Stimulated activated CD4-positive, alpha-beta T cell treated with anti-CD3 and anti-CD28 coated beads, Interleukin-2, amount 100 ng/mL, for 48 hours (primary cell): ENCODE measurements around the gene TLK2.
"Not testable (repeated sequence)": the region's sequence is repeated elsewhere in the genome, so short reads cannot be mapped to it uniquely, and the experiment has no call there.

Source experiments
- DNase-seq, 2 donors: peaks; one replicate each; pipeline ENCODE4 v3.0.0-alpha.2; 2020

The TLK2 gene

DNA sequence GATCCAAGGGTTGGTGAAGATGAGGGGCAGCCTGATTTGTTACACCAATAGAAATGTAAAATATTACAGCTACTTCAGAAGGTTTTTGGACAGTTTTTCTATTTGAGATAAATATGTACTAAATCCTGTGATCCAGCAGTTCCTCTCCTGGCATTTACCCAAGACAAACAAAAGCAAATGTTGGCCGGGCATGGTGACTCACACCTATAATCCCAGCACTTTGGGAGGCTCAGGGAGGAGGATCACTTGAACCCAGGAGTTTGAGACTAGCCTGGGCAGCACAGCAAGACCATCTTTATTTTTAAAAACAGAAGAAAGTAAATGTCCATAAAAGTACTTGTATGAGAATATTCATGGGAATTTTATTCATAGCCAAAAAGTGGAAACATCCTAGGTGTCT lies 84.0 kb downstream of the TLK2 start:
- no peak for DNase-seq

DNA sequence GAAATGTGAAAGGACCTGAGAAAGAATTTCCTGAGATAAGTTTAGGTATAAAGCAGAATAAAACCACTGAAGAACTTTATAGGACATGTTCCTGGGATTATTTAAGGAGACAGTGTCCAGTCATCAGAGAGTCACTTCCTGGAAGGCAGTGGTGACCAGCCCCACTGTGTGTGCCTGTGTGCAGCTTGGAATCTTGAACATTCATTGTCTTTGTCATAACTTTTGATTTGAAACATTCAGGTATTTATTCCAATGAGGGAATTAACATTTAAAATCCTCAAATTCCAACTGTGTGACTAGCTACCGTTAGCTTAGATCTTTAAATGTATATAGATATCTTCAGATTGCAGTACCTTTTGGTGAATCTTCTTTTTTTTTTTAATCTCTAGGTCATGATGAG lies 87.2 kb downstream of the TLK2 start:
- no peak for DNase-seq

DNA sequence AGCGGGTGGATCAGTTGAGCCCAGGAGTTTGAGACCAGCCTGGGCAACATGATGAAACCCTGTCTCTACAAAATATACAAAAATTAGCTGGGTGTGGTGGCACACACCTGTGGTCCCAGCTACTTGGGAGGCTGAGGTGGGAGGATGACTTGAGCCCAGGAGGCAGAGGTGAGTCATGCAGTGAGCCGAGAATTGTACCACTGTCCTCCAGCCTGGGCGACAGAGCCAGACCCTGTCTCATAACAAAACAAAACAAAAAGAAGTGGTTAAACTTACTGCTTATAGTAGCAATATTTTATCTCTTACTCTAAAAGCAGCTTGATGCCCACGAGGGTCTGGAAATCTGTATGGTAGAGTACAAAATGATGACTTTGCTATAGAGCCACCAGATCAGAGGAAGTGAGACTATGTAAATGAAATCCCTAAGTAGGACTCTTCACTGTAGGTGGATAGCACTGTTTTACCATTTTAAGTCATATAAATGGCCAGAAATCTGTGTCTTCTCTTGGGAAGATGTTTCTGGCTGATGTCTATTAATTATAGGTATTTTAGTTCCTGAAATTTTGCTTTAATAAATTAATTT lies 88.5 kb downstream of the TLK2 start:
- no peak for DNase-seq

DNA sequence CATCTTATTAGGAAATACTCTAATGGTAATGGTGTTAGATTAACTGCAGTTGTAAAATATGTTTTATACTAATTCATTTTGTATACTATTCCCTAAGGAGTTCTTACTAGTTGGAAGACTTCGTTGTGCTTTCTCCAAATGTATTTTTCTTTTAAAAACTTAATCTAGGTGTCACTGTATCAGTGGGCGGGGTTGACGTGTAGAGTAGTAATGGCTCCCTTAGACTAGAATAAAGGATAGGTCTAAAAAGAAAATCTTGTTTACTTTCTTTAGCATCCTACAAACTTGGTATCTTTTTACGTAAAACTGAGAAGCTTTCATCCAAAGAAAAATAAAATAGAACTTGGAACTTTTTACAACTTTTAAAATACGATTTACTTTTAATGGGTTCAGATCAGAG lies 93.9 kb downstream of the TLK2 start:
- no peak for DNase-seq

DNA sequence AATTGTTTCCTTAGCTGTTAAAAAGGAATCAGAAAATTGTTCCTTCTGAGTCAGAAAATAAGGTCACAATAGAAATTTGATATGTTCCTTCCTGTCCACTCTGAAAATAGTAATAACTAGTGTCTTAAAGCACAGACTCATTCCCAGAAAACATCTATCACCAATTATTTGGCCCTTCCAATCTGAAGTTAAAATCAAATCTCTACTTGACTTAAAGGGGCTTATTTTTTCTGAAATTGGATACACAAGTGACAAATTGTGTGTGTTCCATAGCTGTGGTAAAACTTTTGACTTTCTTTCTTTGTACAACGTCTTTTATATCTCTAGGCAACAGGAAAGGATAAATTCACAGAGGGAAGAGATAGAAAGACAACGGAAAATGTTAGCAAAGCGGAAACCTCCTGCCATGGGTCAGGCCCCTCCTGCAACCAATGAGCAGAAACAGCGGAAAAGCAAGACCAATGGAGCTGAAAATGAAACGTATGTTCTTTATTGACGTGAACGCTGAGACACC lies 94.3 kb downstream of the TLK2 start:
- DNase-seq, result no peak

DNA sequence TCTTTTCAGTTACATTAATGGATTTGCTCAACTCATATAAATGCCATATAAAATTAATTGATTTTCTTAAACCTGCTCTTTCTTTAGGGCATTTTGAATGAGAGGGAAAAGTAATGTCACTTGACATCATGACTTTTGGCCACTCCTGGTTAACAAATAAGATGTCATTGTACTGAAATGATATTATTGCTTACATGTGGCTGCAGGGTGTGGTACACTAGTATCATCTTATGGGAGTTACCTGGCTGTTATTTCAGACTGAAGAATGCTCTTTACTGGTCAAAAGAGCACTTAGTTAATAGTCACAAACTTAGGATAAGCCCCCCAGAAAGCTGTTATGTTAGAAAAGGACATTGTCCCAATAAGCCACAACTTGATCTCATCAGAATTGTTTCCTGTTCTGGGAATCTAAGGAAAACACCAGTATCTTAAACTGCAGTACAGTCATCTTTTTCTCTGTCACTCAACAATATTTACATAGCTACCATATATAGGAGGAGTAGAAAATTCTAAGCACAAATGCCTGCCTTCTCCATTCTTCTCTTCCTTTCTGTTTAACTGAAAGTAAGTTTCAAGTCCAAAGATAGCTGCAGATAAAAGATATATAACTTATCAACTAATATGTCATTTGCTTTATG lies 95.0 kb downstream of the TLK2 start:
- no peak for DNase-seq

DNA sequence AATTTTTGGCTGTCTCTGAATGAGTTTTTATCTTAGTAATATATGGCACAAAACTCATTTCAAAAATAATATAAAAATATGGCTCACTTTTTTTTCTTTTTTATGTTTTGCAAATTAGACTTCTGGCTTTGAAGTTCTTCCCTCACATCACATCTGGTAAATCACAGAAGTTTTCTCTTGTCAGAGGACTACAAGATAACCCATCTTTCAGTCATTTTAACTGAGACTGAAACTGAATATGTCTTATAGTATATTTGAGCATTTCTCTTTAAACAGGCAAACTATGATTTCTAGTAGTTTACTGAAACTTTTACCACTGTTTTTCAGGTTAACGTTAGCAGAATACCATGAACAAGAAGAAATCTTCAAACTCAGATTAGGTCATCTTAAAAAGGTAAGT lies 97.8 kb downstream of the TLK2 start:
- DNase-seq, result no peak

DNA sequence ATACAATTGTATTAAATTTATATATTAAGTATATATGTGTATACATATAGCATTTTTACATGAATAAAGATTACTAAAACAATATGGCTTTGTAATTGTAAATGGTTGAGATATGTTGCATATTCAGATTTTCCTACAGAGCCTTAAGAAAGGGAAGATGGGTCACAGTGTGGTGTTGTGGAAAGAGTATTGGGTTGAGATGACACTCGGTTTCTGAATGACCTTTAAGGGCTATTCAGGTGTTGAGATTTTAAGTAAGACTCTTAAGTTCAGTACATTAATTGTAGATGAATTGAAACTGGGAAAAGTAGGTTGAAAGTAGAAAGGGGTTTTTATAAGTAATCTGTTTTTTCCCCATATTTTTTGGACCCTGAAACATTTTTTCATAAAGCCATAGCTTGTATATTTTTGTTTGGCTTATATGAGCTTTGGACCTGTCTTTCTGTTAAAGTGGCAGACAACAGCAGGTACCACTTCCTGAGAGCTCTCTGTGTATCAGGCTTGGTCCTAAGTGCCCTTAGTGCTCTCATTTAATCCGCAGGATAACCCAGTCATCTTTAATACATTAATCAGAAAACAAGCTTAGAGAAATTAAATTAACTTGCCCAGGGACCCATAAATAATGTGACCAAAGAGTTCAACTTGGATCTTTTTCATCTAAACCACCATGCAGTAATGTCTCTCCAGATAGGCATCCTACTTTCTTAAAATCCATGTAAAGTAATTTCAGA lies 100.3 kb downstream of the TLK2 start:
- no peak for DNase-seq

DNA sequence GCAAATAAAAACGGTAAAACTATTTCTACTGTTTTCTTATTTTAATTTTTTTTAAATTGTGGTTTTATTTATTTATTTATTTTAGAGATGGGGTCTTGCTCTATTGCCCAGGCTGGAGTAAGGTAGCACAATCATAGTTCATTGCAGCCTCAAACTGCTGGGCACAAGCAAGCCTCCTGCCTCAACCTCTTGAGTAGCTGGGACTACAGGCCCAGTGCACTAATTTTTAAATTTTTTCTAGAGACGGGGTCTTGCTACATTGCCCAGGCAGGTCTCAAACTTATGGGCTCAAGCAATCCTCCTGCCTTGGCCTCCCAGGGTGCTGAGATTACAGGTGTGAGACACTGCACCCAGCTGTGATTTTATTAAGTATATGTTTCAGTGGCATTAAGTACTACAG lies 102.3 kb downstream of the TLK2 start:
- DNase-seq, result no peak

DNA sequence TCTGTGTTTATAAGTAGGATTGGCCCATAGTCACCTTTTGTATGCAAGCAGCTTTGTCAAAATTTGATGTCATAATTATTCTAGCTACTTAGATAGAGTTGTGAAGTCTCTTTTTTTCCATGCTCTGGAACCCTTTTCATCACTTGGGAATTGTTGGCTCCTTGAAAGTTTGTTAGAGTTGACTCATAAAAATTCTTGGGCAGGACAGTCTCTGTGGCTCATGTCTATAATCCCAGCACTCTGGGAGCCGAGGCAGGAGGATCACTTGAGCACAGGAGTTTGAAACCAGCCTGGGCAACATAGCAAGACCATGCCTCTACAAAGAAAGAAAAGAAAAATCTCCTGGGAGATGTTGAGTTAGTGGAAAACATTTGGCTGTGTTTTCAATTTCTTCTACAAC lies 103.1 kb downstream of the TLK2 start:
- DNase-seq, result no peak

DNA sequence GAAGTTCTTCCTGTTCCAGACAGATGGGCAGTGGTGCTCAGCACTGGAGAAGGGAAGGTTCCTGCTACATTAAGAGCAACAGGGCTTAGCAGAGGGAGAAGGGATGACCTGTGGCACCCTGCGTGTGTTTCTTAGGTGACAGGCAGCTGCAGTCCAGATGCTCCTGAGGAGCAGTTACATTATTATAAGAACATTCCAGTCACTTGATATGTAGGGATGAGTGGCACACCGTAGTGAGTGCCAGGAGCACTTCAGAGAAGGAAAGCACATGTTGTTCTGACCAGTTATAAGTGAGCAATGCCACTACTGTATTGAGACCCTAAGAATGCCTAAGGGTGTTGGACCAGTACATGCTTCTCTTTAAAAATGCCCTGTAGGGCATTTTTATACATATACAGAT lies 108.9 kb downstream of the TLK2 start:
- DNase-seq, result no peak

DNA sequence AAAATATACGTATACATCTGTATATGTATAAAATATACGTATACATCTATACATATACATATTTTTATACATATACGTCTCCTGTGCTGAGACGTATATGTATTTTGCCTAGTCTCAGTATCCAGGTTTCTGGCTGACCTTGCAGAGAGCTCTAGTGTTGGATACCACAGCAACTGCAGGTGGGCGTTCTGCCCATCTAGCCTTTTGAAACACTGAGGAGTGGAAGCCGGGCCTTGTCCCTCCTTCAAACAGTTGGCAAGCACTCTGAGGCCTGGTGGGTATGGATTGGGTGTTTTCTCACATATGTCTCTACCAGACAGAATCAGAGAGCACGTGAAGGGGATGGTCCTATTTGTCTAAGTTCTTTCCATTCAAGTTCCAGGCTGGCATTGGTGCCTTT lies 109.5 kb downstream of the TLK2 start:
- no peak for DNase-seq

DNA sequence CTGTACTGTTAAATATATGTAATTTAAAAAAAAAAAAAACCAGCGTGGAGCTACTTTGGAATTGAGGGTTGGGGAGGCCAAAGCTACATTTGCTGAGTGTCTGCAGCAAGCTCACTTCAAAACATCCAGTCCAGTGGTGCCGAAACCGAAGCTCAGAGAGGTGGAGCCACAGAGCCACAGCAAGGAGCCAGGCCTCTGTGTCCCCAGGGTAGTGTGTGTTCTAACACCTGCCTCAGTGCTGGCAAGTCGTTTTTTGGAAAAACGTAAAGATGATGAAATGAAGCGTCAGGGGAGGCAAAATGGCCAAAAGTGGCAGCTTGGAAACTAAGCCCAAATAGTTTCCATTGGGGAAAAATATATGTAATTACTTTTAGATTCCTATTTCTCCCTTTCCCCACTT lies 112.7 kb downstream of the TLK2 start:
- no peak for DNase-seq

DNA sequence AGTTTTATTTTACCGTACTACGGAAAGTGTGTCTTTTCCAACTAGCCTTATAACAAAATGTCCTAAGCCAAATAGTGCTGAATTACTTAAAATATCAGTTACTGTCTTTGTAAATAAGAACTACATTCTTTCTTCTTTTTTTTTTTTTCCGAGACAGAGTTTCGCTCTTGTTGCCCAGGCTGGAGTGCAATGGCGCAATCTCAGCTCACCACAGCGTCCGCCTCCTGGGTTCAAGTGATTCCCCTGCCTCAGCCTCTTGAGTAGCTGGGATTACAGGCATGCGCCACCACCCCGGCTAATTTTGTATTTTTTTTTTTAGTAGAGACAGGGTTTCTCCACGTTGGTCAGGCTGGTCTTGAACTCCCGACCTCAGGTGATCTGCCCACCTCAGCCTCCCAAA lies 113.2 kb downstream of the TLK2 start:
- DNase-seq, result not testable (repeated sequence)

DNA sequence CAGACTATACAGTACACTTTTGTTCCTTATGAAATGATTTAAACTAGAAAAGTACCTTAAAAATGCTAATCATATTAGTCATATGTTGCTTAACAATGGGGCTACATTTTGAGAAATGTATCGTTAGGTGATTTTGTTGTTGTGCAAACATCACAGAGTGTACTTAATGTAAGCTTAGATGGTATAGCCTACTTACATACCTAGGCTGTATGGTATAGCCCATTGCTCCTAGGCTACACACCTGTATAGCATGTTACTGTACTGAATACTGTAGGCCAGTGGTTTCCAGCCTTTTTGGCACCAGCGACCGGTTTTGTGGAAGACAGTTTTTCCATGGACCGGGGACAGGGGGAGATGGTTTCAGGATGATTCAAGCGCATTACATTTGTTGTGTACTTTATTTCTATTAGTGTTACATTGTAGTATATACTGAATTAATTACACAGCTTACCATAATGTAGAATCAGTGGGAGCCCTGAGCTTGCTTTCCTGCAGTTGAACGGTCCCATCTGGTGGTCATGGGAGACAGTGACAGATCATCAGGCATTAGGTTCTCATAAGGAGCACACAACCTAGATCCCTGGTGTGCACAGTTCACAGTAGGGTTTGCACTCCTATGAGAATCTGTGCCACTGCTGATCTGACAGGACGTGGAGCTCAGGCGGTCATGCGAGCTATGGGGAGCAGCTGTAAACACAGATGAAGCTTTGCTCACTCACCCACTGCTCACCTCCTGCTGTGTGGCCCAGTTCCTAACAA lies 113.9 kb downstream of the TLK2 start:
- DNase-seq, result no peak

DNA sequence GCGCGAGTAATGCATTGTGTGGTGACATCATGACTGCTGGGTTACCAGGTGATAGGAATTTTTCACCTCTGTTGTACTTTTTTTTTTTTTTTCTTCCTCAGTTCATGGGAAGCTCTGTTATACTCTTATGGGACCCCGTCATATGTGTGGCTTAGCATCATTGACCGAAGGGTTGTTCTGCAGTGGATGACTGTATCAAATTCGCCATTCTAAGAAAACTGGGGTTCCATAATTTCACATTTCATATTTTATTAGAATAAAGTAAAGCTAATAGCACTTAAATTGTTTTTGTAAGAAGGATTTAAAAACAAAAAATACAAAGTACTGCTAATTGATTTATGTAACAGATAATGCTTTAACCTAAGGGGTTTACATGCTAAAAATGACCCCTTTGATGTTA lies 116.9 kb downstream of the TLK2 start:
- no peak for DNase-seq

DNA sequence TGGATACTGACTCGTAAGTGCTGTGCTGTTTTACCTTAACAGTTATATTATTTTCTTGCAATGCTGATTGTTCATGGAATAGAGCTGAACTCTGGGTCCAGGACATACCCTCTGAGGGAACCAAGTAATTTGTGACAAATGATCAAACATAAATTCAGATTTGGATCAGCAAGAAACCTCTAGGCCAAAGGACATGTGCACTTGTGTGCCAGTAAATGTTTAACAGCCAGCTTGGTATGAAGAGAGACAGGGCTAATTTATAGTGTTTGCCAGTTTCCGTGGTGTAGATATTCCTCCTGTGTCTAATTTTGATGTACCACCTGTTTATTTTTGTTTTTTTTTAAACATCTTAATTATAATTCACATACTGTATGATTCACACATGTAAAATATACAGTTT lies 118.0 kb downstream of the TLK2 start:
- no peak for DNase-seq

DNA sequence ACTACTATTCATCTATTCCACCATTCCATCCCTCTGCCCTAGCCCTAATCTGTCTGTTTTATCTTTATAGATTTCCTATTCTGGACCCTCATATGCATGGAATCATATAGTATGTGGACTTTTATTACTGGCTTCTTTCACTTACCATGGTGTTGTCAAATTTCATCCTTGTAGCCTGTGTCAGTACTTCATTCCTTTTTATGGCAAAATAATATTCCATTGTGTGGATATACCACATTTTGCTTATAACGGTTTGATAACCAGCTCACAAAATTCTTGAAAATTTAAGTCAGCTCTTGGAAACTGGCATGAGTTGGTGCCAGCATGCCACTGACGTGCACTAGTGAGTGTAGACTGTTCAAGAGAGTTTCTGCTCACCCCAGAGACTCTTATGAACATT lies 118.5 kb downstream of the TLK2 start:
- no peak for DNase-seq

DNA sequence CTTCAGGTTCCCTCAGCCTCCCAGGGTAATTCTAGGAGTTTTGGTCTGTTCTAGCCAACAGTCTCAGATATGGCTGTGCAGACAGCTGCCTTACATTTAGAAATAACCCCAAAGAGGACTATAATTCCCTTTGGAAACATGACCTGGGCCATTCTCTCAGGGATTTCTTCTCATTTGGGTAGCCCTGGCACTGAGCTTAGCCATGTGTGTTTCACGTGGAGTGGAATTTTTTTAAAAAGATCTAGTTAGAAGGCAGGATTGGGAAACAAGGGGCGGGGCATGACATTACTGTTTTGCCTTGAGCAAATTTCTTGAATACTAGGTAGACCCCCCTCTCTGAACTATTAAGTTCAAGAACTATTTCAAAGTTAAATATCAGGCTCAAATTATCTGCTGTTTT lies 119.3 kb downstream of the TLK2 start:
- no peak for DNase-seq

DNA sequence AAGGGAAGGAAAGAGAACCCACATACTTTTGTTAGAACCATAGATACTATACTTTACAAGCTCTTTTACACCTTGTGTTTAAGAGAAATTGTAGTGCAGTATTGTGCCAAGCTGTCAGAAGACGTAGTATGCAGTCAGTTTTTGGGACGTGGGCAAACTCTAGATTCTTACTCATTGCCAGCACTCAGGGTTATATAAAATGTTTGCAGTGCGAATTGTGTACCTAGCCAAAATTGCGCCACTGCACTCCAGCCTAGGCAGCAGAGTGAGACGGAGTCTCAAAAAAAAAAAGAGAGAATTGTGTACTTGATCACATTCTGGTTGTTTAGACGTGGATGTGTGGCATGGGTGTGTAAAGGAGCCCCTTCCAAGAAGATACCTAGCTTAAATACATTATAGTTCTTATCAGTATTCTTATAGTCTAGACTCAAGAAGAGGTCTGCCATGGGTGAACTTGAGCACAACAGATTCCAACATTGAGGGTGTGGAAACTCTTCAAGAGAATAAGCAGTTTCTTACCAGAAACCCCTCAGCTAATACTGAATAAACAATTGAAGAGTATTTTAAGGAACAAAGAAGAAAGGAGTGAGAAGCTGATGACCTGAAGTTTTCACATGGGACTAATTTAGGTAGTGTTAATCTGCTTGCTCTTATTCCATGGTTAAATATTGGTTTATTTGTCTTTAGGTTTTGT lies 121.5 kb downstream of the TLK2 start:
- no peak for DNase-seq

DNA sequence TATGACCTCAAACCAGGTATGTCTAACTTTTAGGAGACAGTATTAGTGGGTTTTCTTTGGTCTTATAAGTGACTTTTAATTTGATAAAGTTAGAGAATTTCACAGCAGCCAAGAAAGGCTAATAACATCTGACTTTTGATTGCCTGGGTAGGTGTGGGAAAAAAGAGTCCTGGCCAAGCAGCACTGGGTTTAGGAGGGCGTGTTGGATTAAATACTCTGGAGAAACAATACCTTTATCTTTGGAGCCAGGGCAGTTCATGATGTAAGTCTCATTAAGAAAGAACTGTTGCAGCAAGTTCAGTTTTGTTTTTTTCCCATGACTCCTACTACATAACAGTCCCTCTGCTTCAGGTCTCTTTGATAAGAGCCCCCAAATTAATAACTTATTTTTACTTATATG lies 122.2 kb downstream of the TLK2 start:
- no peak for DNase-seq

DNA sequence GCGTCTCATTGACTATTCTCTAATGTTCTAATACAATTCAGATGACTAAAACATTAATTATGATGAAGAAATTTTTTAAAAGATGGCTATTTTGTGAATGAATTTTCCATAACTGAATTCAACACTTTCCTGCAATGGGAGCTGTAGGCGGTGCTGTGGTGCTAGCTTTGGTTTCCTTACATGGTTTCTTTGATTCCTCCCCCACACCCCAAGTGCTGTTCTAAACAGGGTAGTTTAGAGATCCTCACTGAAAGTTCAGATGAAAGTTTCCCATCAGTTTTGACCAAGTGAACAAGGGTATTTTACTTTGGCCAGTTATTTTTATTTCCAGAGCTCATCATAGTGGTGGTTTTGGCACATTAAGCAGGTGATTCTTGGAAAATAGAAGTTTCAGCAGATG lies 122.8 kb downstream of the TLK2 start:
- no peak for DNase-seq

DNA sequence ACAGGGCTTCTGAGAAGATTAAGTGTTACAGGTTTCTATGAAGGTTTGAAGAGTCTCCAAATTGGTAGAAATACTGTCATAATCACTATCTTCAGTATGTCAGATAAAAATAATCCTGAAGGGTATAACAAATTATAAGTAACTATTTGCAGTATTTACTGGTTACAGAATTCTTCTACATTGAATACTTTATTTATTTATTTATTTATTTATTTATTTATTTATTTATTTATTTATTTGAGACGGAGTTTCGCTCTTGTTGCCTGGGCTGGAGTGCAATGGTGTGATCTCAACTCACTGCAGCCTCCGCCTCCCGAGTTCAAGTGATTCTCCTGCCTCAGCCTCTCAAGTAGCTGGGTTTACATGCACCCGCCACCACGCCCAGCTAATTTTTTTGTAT lies 125.2 kb downstream of the TLK2 start:
- DNase-seq, result not testable (repeated sequence)
